ENCODE measurements around the gene PACSIN2. TPM values are rescaled to one million over a fixed set of nuclear protein-coding genes. Genes with fewer than 3 reads are reported as not detected.

Gene PACSIN2
- total and polyA plus RNA-seq, 2 experiments from 2014 or later, result 23.5 to 57.3 TPM

DNA sequence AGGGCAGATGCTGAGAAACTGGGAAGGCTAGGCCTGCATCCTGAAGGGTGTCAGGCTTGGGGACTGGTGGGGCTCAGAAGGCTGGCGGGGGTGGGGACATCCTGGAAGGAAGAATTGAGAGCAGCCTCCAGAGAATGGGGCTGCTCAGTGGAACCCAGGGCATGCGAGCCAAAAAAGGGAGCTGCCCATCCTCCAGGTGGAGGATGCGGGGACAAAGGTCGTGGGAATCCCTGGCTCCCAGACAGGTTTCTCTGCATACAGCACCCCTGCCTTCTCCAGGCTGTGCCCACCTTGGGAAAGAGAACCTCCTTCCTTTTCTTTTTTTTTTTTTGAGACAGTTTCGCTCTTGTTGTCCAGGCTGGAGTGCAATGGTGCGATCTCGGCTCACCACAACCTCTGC, 117.0 kb downstream of the PACSIN2 start:
- no peaks in the 10 kb centered on the region for H3F3A ChIP-seq (replicated peaks; ENCODE audit: low read depth)
- ATAC-seq, result no peak; the same call in 2 of the 3 replicates

More for the DNA sequence above, 117.0 kb downstream of the PACSIN2 start:
- peaks cover 5% of the 10 kb centered on the region for H3K27me3 Mint-ChIP-seq (ENCODE audit: insufficient read depth, low read depth, poor library complexity)
- H3K79me2 ChIP-seq (replicated peaks; ENCODE audit: insufficient read depth), result peaks cover 53% of the 10 kb centered on the region
- no peaks in the 10 kb centered on the region for H3K36me3 ChIP-seq (ENCODE audit: insufficient read depth)
- H3K4me2 ChIP-seq, result no peak overlapping the region
- H3K27ac ChIP-seq (ENCODE audit: low read depth), result no peak overlapping the region
- H3K27me3 ChIP-seq (ENCODE audit: insufficient read depth), result no peaks in the 10 kb centered on the region
- no peak for DNase-seq (ENCODE audit: low spot score)
- H4K20me1 ChIP-seq (replicated peaks; ENCODE audit: insufficient read depth), result peaks cover 13% of the 10 kb centered on the region
- no peaks in the 10 kb centered on the region for H3K9me3 Mint-ChIP-seq
- no peak overlapping the region; the same call in 1 of the 2 replicates for H3K27ac Mint-ChIP-seq
- no peaks in the 10 kb centered on the region; the same call in 1 of the 2 replicates for H3K4me1 ChIP-seq (ENCODE audit: insufficient read depth)
- H3K4me3 ChIP-seq, result no peak overlapping the region
- H3K4me3 Mint-ChIP-seq, result no peak overlapping the region
- no peaks in the 10 kb centered on the region for H3K9me2 ChIP-seq (ENCODE audit: insufficient read depth)
- H3K36me3 Mint-ChIP-seq (ENCODE audit: low read depth), result peaks cover 3% of the 10 kb centered on the region; the same call in 2 of the 3 replicates
- peaks cover 32% of the 10 kb centered on the region for H3K4me1 Mint-ChIP-seq
- TF ChIP-seq ZNF331 (CRISPR knock-in tag; IDR thresholded peaks at IDR 0.05; ENCODE audit: low read depth) (no peak), NANOG (IDR thresholded peaks at IDR 0.05; ENCODE audit: borderline replicate concordance) (no peak), EZH2 (IDR thresholded peaks at IDR 0.05; ENCODE audit: low read depth, unreplicated experiment) (no peak), CTCF (conservative IDR thresholded peaks at IDR 0.05; ENCODE audit: low read depth in 2 of 2) (no peak), STAT1 (IDR thresholded peaks at IDR 0.05; ENCODE audit: unreplicated experiment) (no peak), POLR2AphosphoS5 (IDR thresholded peaks at IDR 0.05; ENCODE audit: low read depth) (no peak), ZNF114 (CRISPR knock-in tag; IDR thresholded peaks at IDR 0.05) (no peak), ETS1 (IDR thresholded peaks at IDR 0.05) (no peak), CREB1 (CRISPR knock-in tag; IDR thresholded peaks at IDR 0.05; ENCODE audit: low read depth) (no peak), ZNF462 (CRISPR knock-in tag; IDR thresholded peaks at IDR 0.05) (no peak), JUNB (IDR thresholded peaks at IDR 0.05; ENCODE audit: unreplicated experiment) (no peak), EZH2phosphoT487 (IDR thresholded peaks at IDR 0.05; ENCODE audit: unreplicated experiment) (no peak)
- TF ChIP-seq, protein P1, sequence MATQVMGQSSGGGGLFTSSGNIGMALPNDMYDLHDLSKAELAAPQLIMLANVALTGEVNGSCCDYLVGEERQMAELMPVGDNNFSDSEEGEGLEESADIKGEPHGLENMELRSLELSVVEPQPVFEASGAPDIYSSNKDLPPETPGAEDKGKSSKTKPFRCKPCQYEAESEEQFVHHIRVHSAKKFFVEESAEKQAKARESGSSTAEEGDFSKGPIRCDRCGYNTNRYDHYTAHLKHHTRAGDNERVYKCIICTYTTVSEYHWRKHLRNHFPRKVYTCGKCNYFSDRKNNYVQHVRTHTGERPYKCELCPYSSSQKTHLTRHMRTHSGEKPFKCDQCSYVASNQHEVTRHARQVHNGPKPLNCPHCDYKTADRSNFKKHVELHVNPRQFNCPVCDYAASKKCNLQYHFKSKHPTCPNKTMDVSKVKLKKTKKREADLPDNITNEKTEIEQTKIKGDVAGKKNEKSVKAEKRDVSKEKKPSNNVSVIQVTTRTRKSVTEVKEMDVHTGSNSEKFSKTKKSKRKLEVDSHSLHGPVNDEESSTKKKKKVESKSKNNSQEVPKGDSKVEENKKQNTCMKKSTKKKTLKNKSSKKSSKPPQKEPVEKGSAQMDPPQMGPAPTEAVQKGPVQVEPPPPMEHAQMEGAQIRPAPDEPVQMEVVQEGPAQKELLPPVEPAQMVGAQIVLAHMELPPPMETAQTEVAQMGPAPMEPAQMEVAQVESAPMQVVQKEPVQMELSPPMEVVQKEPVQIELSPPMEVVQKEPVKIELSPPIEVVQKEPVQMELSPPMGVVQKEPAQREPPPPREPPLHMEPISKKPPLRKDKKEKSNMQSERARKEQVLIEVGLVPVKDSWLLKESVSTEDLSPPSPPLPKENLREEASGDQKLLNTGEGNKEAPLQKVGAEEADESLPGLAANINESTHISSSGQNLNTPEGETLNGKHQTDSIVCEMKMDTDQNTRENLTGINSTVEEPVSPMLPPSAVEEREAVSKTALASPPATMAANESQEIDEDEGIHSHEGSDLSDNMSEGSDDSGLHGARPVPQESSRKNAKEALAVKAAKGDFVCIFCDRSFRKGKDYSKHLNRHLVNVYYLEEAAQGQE (IDR thresholded peaks at IDR 0.05; ENCODE audit: unreplicated experiment), result no peak
- no peak overlapping the region for H2AFZ ChIP-seq

Data from GM23338 (cell line).